Activated CD8-positive, alpha-beta memory T cell treated with anti-CD3 and anti-CD28 coated beads for 36 hours (primary cell): ENCODE results near the gene MRPL52. TPM values are rescaled to one million over a fixed set of nuclear protein-coding genes. Genes with fewer than 3 reads are reported as not detected.
"Not testable (repeated sequence)": the region's sequence is repeated elsewhere in the genome, so short reads cannot be mapped to it uniquely, and the experiment has no call there.

Experiments
- CTCF ChIA-PET: fragments of 350-600 bp; sonication (Branson Sonifier 250); formaldehyde crosslinking; loops from one replicate; lab custom pipeline; 2021; ENCODE audit warnings: antibody characterized with exemption; lab: Charles Lee
- POLR2A ChIA-PET: fragments of 350-600 bp; sonication (Branson Sonifier 250); formaldehyde crosslinking; loops from one replicate; lab custom pipeline; 2021; ENCODE audit warnings: antibody characterized with exemption; lab: Charles Lee
- total RNA-seq, 2 experiments: library from RNA; stranded (reverse); gene quantifications; one replicate each; pipeline ENCODE4 v1.2.3, GENCODE V29; 2021

The MRPL52 gene
- 100 to 1,000 TPM; 170 to 179 TPM for total RNA-seq

- ChIA-PET CTCF (interaction anchor here (0.7 to 2.9 kb wide), 8 partner anchors 8 to 1522 kb away, joined by 3 to 26 read pairs (median 5); partner anchors contain the start of gene LRP10), POLR2A (interaction anchor here (0.6 to 1.4 kb wide), 8 partner anchors 9 to 473 kb away, joined by 3 to 6 read pairs (median 4); partner anchors contain the start of genes OXA1L and RBM23)
These were observed at the start of gene MRPL52 for GRCh38 chr14:22829661-22830442. Gene MRPL52 (plus strand): TSS chr14:22829887. CDS start chr14:22829913, 26 bp downstream.

- ChIA-PET POLR2A (no interaction called here), CTCF (interaction anchor here (1.0 kb wide), 1 partner anchor 112 kb away, joined by 3 read pairs; no protein-coding TSS in a partner anchor)
These were observed 49.5 kb upstream of the MRPL52 start for GRCh38 chr14:22780105-22780679.

GRCh38 chr14:22780941-22781300 is 48.8 kb upstream of the MRPL52 start:
- POLR2A ChIA-PET: no interaction called here

GRCh38 chr14:22781301-22781991 is 48.2 kb upstream of the MRPL52 start:
- POLR2A ChIA-PET: no interaction called here
- CTCF ChIA-PET: interaction anchor here (0.8 to 1.0 kb wide), 2 partner anchors 38 to 113 kb away, joined by 3 to 4 read pairs; no protein-coding TSS in a partner anchor

More at GRCh38 chr14:22780941-22781300, 48.8 kb upstream of the MRPL52 start:
- CTCF ChIA-PET: interaction anchor here (0.8 to 1.0 kb wide), 2 partner anchors 38 to 112 kb away, joined by 3 to 4 read pairs; no protein-coding TSS in a partner anchor

GRCh38 chr14:22786685-22787084 is 43.0 kb upstream of the MRPL52 start:
- ChIA-PET CTCF (no interaction called here), POLR2A (no interaction called here)

- POLR2A ChIA-PET: no interaction called here
- CTCF ChIA-PET: no interaction called here
These were observed 38.4 kb upstream of the MRPL52 start for GRCh38 chr14:22791301-22791700.

GRCh38 chr14:22792158-22792557 is 37.5 kb upstream of the MRPL52 start:
- ChIA-PET CTCF (no interaction called here), POLR2A (no interaction called here)

- POLR2A ChIA-PET, CTCF ChIA-PET: not testable (repeated sequence)
These were observed 36.1 kb upstream of the MRPL52 start for GRCh38 chr14:22793550-22793949.

GRCh38 chr14:22793976-22794375 is 35.7 kb upstream of the MRPL52 start:
- POLR2A ChIA-PET: no interaction called here
- CTCF ChIA-PET: no interaction called here

GRCh38 chr14:22794551-22794951 is 35.1 kb upstream of the MRPL52 start:
- ChIA-PET CTCF (no interaction called here), POLR2A (no interaction called here)

- POLR2A ChIA-PET: no interaction called here
- CTCF ChIA-PET: no interaction called here
These were observed 33.5 kb upstream of the MRPL52 start for GRCh38 chr14:22796087-22796707.

GRCh38 chr14:22797017-22797917 is 32.4 kb upstream of the MRPL52 start:
- ChIA-PET CTCF (interaction anchor here (1.1 kb wide), 1 partner anchor 29 kb away, joined by 3 read pairs; no protein-coding TSS in a partner anchor), POLR2A (no interaction called here)

GRCh38 chr14:22798528-22798927 is 31.2 kb upstream of the MRPL52 start:
- POLR2A ChIA-PET: no interaction called here
- CTCF ChIA-PET: no interaction called here

- ChIA-PET CTCF (no interaction called here), POLR2A (no interaction called here)
These were observed 29.3 kb upstream of the MRPL52 start for GRCh38 chr14:22800346-22800745.

GRCh38 chr14:22801716-22802115 is 28.0 kb upstream of the MRPL52 start:
- CTCF ChIA-PET: no interaction called here
- POLR2A ChIA-PET: interaction anchor here (0.6 kb wide), 1 partner anchor 13 kb away, joined by 4 read pairs; no protein-coding TSS in a partner anchor

- POLR2A ChIA-PET: no interaction called here
- CTCF ChIA-PET: no interaction called here
These were observed 26.6 kb upstream of the MRPL52 start for GRCh38 chr14:22802860-22803686.

- CTCF ChIA-PET: no interaction called here
- POLR2A ChIA-PET: no interaction called here
These were observed 26.1 kb upstream of the MRPL52 start for GRCh38 chr14:22803687-22803974.

- CTCF ChIA-PET: interaction anchor here (0.7 kb wide), 2 partner anchors 80 to 686 kb away, joined by 3 read pairs; no protein-coding TSS in a partner anchor
- POLR2A ChIA-PET: not testable (repeated sequence)
These were observed 24.5 kb upstream of the MRPL52 start for GRCh38 chr14:22805235-22805634.
